Activated naive CD8-positive, alpha-beta T cell treated with anti-CD3 and anti-CD28 coated beads for 36 hours (primary cell): ENCODE data around the gene RGS3. TPM values are rescaled to one million over a fixed set of nuclear protein-coding genes. Genes with fewer than 3 reads are reported as not detected.
"Not testable (repeated sequence)": the region's sequence is repeated elsewhere in the genome, so short reads cannot be mapped to it uniquely, and the experiment has no call there.

ENCODE experiments used
- DNase-seq: peaks from one replicate; pipeline ENCODE4 v3.0.0; 2021
- H3K27ac Mint-ChIP-seq: one replicate; pipeline ENCODE4 v1.8.0; 2022; ENCODE audit warnings: mild to moderate bottlenecking, moderate library complexity, mixed read lengths
- H3K27me3 Mint-ChIP-seq: one replicate; pipeline ENCODE4 v1.8.0; 2022; ENCODE audit warnings: mild to moderate bottlenecking, mixed read lengths
- H3K36me3 Mint-ChIP-seq: one replicate; pipeline ENCODE4 v1.8.0; 2021; ENCODE audit warnings: mild to moderate bottlenecking, mixed read lengths
- H3K4me1 Mint-ChIP-seq: one replicate; pipeline ENCODE4 v1.8.0; 2021; ENCODE audit warnings: mixed read lengths
- H3K4me3 Mint-ChIP-seq: one replicate; pipeline ENCODE4 v1.8.0; 2022; ENCODE audit warnings: mild to moderate bottlenecking, moderate library complexity, mixed read lengths
- H3K9me3 Mint-ChIP-seq: one replicate; pipeline ENCODE4 v1.8.0; 2022; ENCODE audit warnings: mixed read lengths
- total RNA-seq, 2 experiments: library from RNA; stranded (reverse); gene quantifications; one replicate each; pipeline ENCODE4 v1.2.3, GENCODE V29; 2021

Gene RGS3
- total RNA-seq, 2 experiments from 2014 or later, result 61.7 to 65.0 TPM

DNA sequence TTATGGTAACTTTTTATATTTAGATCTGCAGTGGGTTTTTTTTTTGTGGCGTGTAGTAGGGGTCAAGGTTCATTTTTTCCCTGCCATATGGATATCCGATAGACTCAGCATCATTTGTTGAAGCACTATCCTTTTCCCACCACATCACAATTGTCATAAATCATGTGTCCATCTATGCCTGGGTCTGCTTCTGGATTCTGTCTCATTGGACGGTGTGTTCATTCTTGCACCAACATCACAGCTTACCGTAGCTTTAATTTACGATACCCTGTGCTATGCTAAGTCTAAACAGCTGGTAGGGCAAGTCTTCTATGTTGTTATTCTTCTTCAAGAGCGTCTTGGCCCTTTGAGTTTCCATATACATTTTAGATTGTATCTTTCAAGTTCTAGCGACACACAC is 175.0 kb downstream of the RGS3 start:
- Mint-ChIP-seq H3K4me3 (no peak overlapping the region), H3K4me1 (no peaks in the 10 kb centered on the region), H3K36me3 (peaks cover 1% of the 10 kb centered on the region), H3K9me3 (peaks cover 2% of the 10 kb centered on the region), H3K27me3 (peaks cover 6% of the 10 kb centered on the region), H3K27ac (no peak overlapping the region)
- DNase-seq, result no peak

DNA sequence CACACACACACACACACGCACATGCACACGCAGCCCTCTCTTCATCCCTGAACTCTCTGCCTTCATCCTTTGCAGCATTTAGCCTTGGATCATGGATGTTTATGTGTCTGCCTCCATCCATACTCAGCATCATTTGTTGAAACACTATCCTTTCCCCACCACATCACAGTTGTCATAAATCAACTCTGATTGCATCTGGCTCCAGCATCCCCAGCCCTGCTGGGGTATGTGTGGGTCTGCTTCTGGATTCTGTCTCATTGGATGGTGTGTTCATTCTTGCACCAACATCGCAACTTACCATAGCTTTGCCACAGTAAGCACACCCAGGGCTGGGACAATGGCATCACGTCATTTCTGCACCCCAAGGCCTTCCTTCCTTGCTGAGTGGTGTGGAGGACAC is 175.4 kb downstream of the RGS3 start:
- H3K9me3 Mint-ChIP-seq, result peaks cover 2% of the 10 kb centered on the region
- no peak overlapping the region for H3K4me3 Mint-ChIP-seq
- H3K4me1 Mint-ChIP-seq, result no peaks in the 10 kb centered on the region
- no peak for DNase-seq
- peaks cover 1% of the 10 kb centered on the region for H3K36me3 Mint-ChIP-seq
- H3K27ac Mint-ChIP-seq, result no peak overlapping the region
- H3K27me3 Mint-ChIP-seq, result peaks cover 9% of the 10 kb centered on the region

DNA sequence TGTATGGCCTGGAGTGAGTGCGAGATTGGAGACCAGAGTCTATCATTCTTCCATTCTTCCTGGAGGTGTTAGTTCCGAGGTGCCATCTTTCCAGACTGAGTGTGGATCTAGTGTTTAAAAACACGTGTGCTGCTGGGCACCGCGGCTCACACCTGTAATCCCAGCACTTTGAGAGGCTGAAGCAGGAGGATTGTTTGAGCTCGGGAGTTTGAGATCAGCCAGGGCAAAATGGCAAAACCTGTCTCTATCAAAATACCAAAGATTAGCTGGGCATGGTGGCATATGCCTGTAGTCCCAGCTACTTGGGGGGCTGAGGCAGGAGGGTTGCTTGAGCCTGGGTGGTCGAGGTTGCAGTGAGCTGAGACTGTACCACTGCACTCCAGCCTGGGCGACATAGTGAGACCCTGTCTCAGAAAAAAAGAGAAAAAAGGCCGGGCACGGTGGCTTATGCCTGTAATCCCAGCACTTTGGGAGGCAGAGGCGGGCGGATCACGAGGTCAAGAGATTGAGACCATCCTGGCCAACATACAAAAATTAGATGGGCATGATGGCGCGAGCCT is 176.0 kb downstream of the RGS3 start:
- not testable (repeated sequence) for H3K4me3 Mint-ChIP-seq, H3K36me3 Mint-ChIP-seq, H3K9me3 Mint-ChIP-seq, H3K4me1 Mint-ChIP-seq, H3K27ac Mint-ChIP-seq, DNase-seq
- H3K27me3 Mint-ChIP-seq, result peaks cover 14% of the 10 kb centered on the region

DNA sequence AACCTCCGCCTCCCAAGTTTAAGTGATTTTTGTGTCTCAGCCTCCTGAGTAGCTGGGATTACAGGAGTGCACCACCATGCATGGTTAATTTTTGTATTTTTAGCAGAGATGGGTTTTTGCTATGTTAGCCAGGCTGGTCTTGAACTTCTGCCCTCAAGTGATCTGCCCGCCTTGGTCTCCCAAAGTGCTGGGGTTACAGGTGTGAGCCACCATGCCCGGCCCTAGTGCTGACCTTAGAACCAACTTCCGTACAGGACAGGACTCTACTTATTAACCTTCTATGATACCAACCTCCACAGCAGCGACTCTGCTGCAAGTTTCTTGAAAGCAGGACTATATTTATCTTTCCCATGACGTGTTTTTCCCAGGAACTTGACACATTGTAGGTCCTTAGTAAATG is 176.9 kb downstream of the RGS3 start:
- peaks cover 14% of the 10 kb centered on the region for H3K27me3 Mint-ChIP-seq

DNA sequence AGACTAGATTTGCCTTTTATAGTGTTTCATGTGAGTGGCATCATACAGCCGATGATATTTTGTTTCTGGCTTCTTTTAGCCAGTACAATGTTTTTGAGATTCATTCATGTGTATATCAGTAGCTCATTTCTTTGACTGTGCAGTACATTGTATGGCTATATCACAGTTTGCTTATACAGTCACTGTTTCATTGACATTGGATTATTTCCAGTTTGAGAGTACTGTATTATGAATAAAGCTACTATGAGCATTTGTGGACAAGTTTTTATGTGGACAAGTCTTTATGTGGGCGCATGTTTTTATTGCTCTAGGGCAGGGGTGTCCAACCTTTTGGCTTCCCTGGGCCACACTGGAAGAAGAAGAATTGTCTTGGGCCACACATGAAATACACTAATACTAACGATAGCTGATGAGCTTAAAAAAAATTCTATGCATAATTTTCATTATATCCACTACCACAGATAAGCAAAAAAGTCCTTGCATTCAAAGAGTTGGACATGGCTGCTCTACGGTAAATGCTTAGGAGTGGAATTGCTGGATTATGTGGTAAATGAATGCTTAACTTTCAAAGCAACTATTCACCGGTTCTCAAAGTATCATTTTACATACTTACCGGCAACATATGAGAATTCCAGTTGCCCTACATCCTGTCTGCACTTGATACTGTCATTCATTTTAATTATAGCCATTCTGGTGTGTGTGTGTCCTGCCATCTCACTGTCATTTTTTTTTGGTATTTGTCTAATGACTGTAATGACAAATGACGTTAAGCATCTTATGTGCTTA is 177.8 kb downstream of the RGS3 start:
- Mint-ChIP-seq H3K9me3 (peaks cover 2% of the 10 kb centered on the region), H3K4me1 (no peaks in the 10 kb centered on the region), H3K27me3 (peaks cover 18% of the 10 kb centered on the region), H3K27ac (no peak overlapping the region), H3K4me3 (no peak overlapping the region), H3K36me3 (peaks cover 1% of the 10 kb centered on the region)
- no peak for DNase-seq

More for the DNA sequence above, 176.9 kb downstream of the RGS3 start:
- DNase-seq, result no peak
- peaks cover 1% of the 10 kb centered on the region for H3K36me3 Mint-ChIP-seq
- H3K27ac Mint-ChIP-seq, result no peak overlapping the region
- no peak overlapping the region for H3K4me3 Mint-ChIP-seq
- H3K9me3 Mint-ChIP-seq, result peaks cover 2% of the 10 kb centered on the region
- no peaks in the 10 kb centered on the region for H3K4me1 Mint-ChIP-seq

DNA sequence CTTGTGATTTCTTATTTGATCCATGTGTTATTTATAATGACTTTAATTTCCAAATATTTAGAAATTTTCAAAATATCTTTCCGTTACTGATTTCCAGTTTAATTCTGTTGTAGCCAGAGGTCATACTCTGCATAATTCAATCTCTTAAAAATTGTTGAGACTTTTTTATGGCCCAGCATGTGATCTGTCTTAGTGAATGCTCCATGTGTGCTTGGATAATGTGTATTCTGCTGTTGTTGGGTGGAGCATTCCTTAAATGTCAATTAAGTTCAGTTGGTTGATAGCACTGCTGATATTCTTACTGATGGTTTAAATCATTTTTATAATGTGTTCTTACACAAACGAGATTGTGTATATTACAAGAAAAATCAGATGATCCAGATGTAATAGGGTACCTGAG is 180.8 kb downstream of the RGS3 start:
- H3K36me3 Mint-ChIP-seq, result peaks cover 1% of the 10 kb centered on the region
- no peak overlapping the region for H3K27ac Mint-ChIP-seq
- H3K4me3 Mint-ChIP-seq, result no peak overlapping the region
- no peaks in the 10 kb centered on the region for H3K4me1 Mint-ChIP-seq
- no peak for DNase-seq
- H3K27me3 Mint-ChIP-seq, result peaks cover 18% of the 10 kb centered on the region
- peaks cover 2% of the 10 kb centered on the region for H3K9me3 Mint-ChIP-seq

DNA sequence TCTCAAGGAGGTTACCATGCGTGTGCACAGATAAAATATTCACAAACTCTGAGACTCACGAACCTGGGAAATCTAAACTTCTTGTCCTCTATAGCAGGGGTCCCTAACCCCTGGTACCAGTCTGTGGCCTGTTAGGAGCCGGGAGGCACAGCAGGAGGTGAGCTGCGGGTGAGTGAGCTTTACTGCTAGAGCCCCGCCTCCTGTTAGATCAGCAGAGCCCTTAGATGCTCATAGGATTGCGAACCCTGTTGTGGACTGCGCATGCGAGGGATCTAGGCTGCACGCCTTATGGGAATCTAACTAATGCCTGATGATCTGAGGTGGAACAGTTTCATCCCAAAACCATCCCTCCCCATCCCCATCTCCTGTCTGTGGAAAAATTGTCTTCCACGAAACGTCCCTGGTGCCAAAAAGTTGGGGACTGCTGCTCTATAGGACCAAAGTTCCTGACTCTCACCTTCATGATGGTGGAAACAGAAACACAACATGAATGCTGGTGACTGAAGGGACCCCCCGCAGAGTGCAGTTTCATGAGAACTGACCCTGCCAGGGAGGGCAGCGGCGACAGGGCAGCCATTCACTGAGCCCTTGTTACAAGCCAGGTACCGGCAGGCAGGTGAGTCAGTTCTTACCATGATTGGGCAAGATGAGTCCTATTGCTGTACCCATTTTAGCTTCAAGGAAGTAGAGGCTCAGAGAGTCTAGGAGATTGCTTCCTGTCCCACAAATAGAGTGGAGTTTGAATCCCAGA is 181.9 kb downstream of the RGS3 start:
- DNase-seq, result no peak
- peaks cover 1% of the 10 kb centered on the region for H3K36me3 Mint-ChIP-seq
- H3K4me1 Mint-ChIP-seq, result no peaks in the 10 kb centered on the region
- peaks cover 2% of the 10 kb centered on the region for H3K9me3 Mint-ChIP-seq
- H3K27ac Mint-ChIP-seq, result no peak overlapping the region
- peaks cover 18% of the 10 kb centered on the region for H3K27me3 Mint-ChIP-seq
- H3K4me3 Mint-ChIP-seq, result no peak overlapping the region

DNA sequence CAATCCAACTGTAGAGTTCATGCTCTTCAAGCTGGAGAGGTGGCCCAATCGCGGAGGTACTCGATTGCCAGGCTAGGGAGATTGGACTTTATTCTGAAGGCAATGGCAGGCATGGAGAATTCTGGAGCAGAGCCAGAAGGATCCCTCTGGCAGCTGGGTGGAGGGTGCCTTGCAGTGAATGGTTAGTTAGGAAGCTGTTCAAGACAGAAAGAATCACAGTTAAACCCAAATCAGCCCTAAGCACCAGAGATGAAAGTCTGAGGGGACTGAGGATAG is 182.4 kb downstream of the RGS3 start:
- Mint-ChIP-seq H3K4me3 (no peak overlapping the region), H3K9me3 (peaks cover 2% of the 10 kb centered on the region), H3K27ac (no peak overlapping the region), H3K36me3 (peaks cover 1% of the 10 kb centered on the region), H3K4me1 (no peaks in the 10 kb centered on the region), H3K27me3 (peaks cover 18% of the 10 kb centered on the region)
- DNase-seq, result no peak

DNA sequence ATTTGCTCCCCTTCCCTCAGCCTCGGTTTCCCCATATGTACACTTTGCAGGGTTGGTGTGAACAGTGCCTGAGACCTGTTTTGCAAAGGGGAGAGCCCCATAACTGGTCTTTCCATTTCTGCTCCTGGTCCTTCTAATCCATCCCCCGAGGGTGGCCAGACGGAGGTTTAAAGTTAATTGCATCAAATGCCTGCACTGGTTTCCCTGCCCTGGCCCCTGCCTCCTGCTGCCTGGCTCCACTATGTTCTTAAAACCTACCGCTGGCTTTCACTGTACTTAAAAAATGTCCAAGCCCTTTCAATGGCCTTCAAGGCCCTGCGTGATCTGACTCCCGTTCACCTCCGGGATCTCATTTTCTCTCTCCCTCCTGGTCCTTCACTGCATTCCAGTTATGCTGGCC is 183.0 kb downstream of the RGS3 start:
- DNase-seq, result no peak
- Mint-ChIP-seq H3K9me3 (peaks cover 2% of the 10 kb centered on the region), H3K4me3 (no peak overlapping the region), H3K36me3 (peaks cover 1% of the 10 kb centered on the region), H3K27me3 (peaks cover 18% of the 10 kb centered on the region), H3K4me1 (no peaks in the 10 kb centered on the region), H3K27ac (no peak overlapping the region)

Other genes starting within 250 kb of the RGS3 start
- 10 to 100 TPM; 28.4 to 28.5 TPM for gene FKBP15, start 242.4 kb upstream of the RGS3 start, total RNA-seq
- 10 to 100 TPM; 16.7 to 16.8 TPM for gene SLC31A1, start 242.2 kb upstream of the RGS3 start, total RNA-seq
- gene CDC26, start 188.2 kb upstream of the RGS3 start, total RNA-seq, result 10 to 100 TPM; 35.1 to 41.8 TPM
- gene PRPF4, start 188.1 kb upstream of the RGS3 start, total RNA-seq, result 10 to 100 TPM; 65.9 to 66.3 TPM
- gene RNF183, start 160.4 kb upstream of the RGS3 start, total RNA-seq, result not detected
- 1 to 10 TPM; 2.4 to 2.9 TPM for gene WDR31, start 123.5 kb upstream of the RGS3 start, total RNA-seq
- 10 to 100 TPM; 11.7 to 12.2 TPM for gene BSPRY, start 114.2 kb upstream of the RGS3 start, total RNA-seq
- gene HDHD3, start 86.7 kb upstream of the RGS3 start, total RNA-seq, result 10 to 100 TPM; 12.2 to 14.4 TPM
- 10 to 100 TPM; 12.9 to 14.9 TPM for gene ALAD, start 62.4 kb upstream of the RGS3 start, total RNA-seq
- gene POLE3, start 53.1 kb upstream of the RGS3 start, total RNA-seq, result 10 to 100 TPM; 94.2 to 97.8 TPM
- 1 to 10 TPM in 1 of 2 experiments, under 1 TPM in 1; 0.99 to 1.0 TPM for gene C9orf43, start 53.0 kb upstream of the RGS3 start, total RNA-seq